Left ventricle myocardium inferior (tissue), 1 donor: ENCODE measurements around the gene RAI14. TPM values are rescaled to one million over a fixed set of nuclear protein-coding genes. Genes with fewer than 3 reads are reported as not detected.

Experiments
- DNase-seq: peaks from one replicate; pipeline ENCODE4 v3.0.0-alpha.2; 2020
- H3K27ac ChIP-seq: fragments of 200-600 bp; replicated peaks from 2 replicates; pipeline ENCODE4 v1.8.0; 2021
- H3K27me3 ChIP-seq: fragments of 200-600 bp; 2 replicates; pipeline ENCODE4 v1.8.0; 2021; ENCODE audit warnings: low read depth
- H3K36me3 ChIP-seq: fragments of 200-600 bp; 2 replicates; pipeline ENCODE4 v1.8.0; 2021
- H3K4me1 ChIP-seq: fragments of 200-600 bp; 2 replicates; pipeline ENCODE4 v1.8.0; 2021
- H3K4me3 ChIP-seq: fragments of 200-600 bp; 2 replicates; pipeline ENCODE4 v1.8.0; 2021; ENCODE audit warnings: mild to moderate bottlenecking, moderate library complexity
- H3K9me3 ChIP-seq: fragments of 200-600 bp; replicated peaks from 2 replicates; pipeline ENCODE4 v1.8.0; 2021
- intact Hi-C: fragments of 100-400 bp; cut with micrococcal nuclease; formaldehyde crosslinking; loops from one replicate; pipeline ENCODE4 v1.11.0; 2022
- total RNA-seq: library from RNA; stranded (reverse); fragmentation: NEBNext Ultra II Directional; extraction: Animal tissue kit (Norgen Biotek cat#: 25700); gene quantifications from one replicate; pipeline ENCODE4 v1.2.1, GENCODE V29; 2021
- TF ChIP-seq, protein P1 (sequence below): fragments of 200-600 bp; IDR thresholded peaks from 2 replicates; pipeline ENCODE4 v1.8.0; 2021; ENCODE audit warnings: antibody characterized with exemption, mild to moderate bottlenecking, borderline replicate concordance
- donor health status: DM: no; HTN: yes; CAD: no; lungs with severe emphysema.

RAI14 gene
- total RNA-seq, 1 donor from 2014 or later, result 6.7 TPM

DNA sequence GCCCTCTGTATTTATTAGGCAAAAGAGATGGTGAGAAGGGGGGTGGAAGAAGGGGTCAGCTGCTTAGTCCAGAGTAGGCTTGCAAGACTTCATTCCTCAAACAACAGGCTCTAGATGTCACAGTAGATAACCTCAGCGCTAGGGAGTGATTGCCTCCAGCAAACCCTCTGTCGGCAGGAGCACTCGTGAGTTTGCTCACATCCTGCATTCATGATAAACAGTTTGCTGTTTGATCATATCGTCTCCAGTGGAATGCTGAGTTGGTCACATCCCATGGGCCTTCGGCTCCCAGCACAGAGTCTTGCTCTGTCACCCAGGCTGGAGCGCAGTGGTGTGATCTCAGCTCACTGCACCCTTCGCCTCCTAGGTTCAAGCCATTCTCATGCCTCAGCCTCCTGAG is 186.4 kb downstream of the RAI14 start:
- intact Hi-C loops, result no loop called here
- H3K27ac ChIP-seq, result no peak overlapping the region
- H3K36me3 ChIP-seq, result no peaks in the 10 kb centered on the region
- no peaks in the 10 kb centered on the region for H3K27me3 ChIP-seq
- H3K4me1 ChIP-seq, result peaks cover 13% of the 10 kb centered on the region
- H3K4me3 ChIP-seq, result no peak overlapping the region
- TF ChIP-seq, protein P1, sequence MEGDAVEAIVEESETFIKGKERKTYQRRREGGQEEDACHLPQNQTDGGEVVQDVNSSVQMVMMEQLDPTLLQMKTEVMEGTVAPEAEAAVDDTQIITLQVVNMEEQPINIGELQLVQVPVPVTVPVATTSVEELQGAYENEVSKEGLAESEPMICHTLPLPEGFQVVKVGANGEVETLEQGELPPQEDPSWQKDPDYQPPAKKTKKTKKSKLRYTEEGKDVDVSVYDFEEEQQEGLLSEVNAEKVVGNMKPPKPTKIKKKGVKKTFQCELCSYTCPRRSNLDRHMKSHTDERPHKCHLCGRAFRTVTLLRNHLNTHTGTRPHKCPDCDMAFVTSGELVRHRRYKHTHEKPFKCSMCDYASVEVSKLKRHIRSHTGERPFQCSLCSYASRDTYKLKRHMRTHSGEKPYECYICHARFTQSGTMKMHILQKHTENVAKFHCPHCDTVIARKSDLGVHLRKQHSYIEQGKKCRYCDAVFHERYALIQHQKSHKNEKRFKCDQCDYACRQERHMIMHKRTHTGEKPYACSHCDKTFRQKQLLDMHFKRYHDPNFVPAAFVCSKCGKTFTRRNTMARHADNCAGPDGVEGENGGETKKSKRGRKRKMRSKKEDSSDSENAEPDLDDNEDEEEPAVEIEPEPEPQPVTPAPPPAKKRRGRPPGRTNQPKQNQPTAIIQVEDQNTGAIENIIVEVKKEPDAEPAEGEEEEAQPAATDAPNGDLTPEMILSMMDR, result no peak
- H3K9me3 ChIP-seq, result no peaks in the 10 kb centered on the region
- DNase-seq, result no peak

DNA sequence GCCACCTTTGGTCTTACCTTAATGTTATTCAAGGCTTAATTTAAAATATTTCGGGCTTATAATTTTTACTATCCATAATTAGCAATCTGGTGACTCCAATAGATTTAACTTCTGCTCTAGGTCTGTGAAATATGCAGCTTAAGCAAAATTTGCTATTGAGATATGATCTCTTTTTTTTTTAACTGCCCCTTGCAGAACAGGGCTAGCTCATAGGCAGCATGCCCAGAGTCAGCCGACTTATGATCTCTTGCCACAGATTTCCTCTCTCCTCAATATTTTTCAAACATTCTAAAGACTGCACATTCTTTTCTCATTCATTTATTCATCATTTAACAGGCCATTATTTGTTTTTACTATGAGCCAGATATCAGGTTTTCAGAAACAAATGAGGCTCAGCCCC is 187.4 kb downstream of the RAI14 start:
- Histone ChIP-seq H3K27ac (no peak overlapping the region), H3K36me3 (no peaks in the 10 kb centered on the region), H3K4me3 (no peak overlapping the region), H3K27me3 (no peaks in the 10 kb centered on the region), H3K9me3 (no peaks in the 10 kb centered on the region), H3K4me1 (peaks cover 12% of the 10 kb centered on the region)
- DNase-seq, result no peak
- TF ChIP-seq, protein P1, result no peak
- intact Hi-C loops, result no loop called here

DNA sequence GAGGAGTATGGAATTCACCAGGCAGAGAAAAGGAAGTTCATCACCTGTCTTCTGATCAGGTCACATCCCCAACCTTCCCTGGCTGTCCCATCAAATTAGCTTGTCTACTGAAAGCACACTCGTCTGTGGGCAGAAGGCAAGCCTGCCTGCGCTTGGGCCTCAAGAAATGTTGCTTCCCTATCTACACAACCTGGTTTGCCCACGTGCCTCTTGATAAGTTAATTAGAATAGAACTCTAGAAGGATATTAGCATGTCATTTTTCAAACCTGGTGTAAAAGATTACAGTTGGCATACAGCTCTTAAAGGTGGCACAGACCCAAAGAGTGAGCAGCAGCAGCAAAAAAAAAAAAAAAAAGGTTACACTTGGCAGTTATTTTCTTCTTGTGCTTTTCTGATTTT is 188.0 kb downstream of the RAI14 start:
- TF ChIP-seq, protein P1, result no peak
- no peak for DNase-seq
- Histone ChIP-seq H3K36me3 (no peaks in the 10 kb centered on the region), H3K27ac (no peak overlapping the region), H3K4me1 (peaks cover 6% of the 10 kb centered on the region), H3K27me3 (no peaks in the 10 kb centered on the region), H3K4me3 (no peak overlapping the region), H3K9me3 (no peaks in the 10 kb centered on the region)
- intact Hi-C loops, result no loop called here

DNA sequence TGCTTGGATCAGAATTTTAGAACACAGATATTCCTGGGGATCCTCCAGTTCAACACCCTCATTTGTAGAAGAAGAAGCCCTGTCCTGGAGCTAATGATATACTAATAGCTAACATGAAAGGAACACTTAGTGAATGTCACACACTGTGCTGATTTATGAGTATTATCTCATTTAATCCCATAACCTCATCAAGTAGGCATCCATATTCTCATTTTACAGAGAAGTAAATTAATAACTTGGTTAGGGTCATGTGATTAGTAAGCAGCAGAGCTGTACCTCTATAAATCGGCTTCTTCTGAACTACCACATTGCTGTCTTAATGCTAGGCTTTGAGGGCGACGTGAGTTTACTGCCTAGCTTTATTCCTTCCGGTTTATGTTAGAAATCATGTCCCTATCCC is 188.9 kb downstream of the RAI14 start:
- TF ChIP-seq, protein P1, result no peak
- no peak for DNase-seq
- Histone ChIP-seq H3K36me3 (no peaks in the 10 kb centered on the region), H3K9me3 (no peaks in the 10 kb centered on the region), H3K27ac (no peak overlapping the region), H3K4me3 (no peak overlapping the region), H3K27me3 (no peaks in the 10 kb centered on the region), H3K4me1 (no peaks in the 10 kb centered on the region)
- intact Hi-C loops, result no loop called here

DNA sequence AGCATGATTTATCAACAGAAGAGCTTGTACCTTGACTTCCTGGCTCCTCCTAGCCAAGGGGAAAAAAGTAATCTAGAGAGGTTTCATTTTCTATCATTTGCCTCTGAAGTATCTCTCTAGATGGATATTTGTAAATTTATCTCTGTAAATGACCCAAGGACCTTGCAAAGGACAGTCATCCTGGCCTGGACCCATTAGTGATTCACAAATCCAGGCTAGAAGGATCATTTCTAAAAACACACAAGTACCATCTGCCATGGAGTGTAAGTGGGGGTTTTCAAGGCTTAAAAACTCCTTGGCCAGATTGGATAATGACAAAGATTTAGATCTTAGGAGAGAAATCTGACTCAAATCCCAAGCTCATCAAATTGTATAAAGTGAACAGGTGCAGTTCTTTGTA is 190.9 kb downstream of the RAI14 start:
- TF ChIP-seq, protein P1, result no peak
- Histone ChIP-seq H3K27ac (no peak overlapping the region), H3K9me3 (no peaks in the 10 kb centered on the region), H3K4me3 (no peak overlapping the region), H3K36me3 (no peaks in the 10 kb centered on the region), H3K4me1 (no peaks in the 10 kb centered on the region), H3K27me3 (no peaks in the 10 kb centered on the region)
- no peak for DNase-seq
- intact Hi-C loops, result no loop called here

DNA sequence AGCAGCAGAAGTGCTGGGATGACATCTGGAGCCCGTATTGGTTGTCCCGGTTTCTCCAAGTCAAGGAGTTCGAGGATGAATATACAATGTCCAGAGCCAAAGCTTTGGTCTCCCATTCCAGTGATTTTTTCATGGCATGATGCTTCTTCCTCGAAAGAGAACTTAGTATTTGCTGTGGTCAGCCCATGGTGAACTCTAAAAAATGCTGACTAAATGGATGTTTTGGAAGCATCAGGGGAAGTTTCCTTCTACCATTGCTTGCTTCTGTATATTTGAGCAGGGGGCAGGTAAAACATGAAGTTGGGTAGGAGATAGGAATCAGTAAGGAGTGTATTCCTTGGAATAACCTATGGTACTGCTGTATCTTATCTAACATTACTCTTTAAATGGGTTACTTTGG is 191.4 kb downstream of the RAI14 start:
- H3K27me3 ChIP-seq, result no peaks in the 10 kb centered on the region
- no peak for DNase-seq
- no peak overlapping the region for H3K4me3 ChIP-seq
- intact Hi-C loops, result no loop called here
- TF ChIP-seq, protein P1, result no peak
- H3K27ac ChIP-seq, result no peak overlapping the region
- no peaks in the 10 kb centered on the region for H3K4me1 ChIP-seq
- no peaks in the 10 kb centered on the region for H3K9me3 ChIP-seq
- H3K36me3 ChIP-seq, result no peaks in the 10 kb centered on the region
